ENCODE results near the gene SLU7.

DNA sequence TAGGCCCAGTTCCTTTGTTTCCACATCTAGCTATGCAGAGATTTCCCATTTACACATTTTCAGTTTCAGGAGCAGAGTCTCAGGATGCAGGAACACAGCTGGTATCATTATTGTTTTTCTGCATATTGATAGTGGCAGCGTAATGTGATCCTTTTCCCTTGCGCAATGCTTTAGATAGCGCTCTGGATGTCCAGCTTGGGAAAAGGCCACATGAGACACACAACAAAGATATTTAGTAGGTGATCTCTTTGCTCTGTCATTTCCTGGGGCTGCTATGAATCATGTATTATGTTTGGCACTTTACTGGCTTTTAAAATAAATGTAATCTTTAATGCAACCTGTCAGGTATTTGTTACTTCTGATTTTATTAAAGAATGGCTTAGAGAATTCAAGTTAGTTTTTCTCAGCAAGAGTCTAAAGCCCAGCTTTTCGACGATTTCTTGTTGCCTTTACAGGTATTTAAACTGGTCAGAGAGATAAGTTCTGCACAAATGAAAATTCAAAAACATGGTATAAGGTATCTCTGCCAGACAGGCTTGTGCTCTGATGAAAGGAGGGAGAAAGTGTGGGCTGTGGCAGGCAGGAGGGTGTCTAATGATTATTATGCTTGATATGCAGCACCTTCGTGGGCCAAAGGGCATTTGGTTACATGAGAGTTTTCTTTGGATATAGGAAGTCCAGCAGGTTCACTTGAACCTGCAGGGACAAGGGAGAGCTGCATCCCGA lies 45.0 kb upstream of the SLU7 start:
- TF ChIP-seq, protein P1, sequence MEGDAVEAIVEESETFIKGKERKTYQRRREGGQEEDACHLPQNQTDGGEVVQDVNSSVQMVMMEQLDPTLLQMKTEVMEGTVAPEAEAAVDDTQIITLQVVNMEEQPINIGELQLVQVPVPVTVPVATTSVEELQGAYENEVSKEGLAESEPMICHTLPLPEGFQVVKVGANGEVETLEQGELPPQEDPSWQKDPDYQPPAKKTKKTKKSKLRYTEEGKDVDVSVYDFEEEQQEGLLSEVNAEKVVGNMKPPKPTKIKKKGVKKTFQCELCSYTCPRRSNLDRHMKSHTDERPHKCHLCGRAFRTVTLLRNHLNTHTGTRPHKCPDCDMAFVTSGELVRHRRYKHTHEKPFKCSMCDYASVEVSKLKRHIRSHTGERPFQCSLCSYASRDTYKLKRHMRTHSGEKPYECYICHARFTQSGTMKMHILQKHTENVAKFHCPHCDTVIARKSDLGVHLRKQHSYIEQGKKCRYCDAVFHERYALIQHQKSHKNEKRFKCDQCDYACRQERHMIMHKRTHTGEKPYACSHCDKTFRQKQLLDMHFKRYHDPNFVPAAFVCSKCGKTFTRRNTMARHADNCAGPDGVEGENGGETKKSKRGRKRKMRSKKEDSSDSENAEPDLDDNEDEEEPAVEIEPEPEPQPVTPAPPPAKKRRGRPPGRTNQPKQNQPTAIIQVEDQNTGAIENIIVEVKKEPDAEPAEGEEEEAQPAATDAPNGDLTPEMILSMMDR (IDR thresholded peaks at IDR 0.05; ENCODE audit: low read depth, low read length, poor library complexity, severe bottlenecking): no peak
- no peak for TF ChIP-seq EZH2phosphoT487 (IDR thresholded peaks at IDR 0.05; ENCODE audit: borderline replicate concordance, low read length)

Measured in DOHH2 (cell line).